Left lobe of liver (tissue), 2 donors: ENCODE data around the gene WDR33. TPM values are rescaled to one million over a fixed set of nuclear protein-coding genes. Genes with fewer than 3 reads are reported as not detected.

Experiments
- ATAC-seq: fragments of 200-7000 bp; cut with Tn5 transposase; one replicate; pipeline ENCODE4 v1.9.1; 2020; ENCODE audit warnings: mild to moderate bottlenecking, moderate library complexity
- DNase-seq: peaks from one replicate; pipeline ENCODE4 v3.0.0-alpha.2; 2020; ENCODE audit warnings: low spot score
- total RNA-seq: library from RNA; stranded (reverse); gene quantifications from one replicate; pipeline ENCODE4 v1.2.1, GENCODE V29; 2021
- donor health status: DM: no; HTN: no; CAD: no; lungs with moderate emphysema.
- donor health status: DM: no; HTN: yes; CAD: no.

WDR33 gene
- total RNA-seq, 1 donor from 2014 or later = 28.8 TPM

GRCh38 chr2:127675331-127676261 is 135.4 kb downstream of the WDR33 start, which contains the start of gene LIMS2:
Gene LIMS2, minus strand, starts transcription at chr2:127675530. Its CDS starts 506 bp downstream, at chr2:127675024.
- peak; percentile 72 for DNase-seq

GRCh38 chr2:127674241-127675209 is 136.4 kb downstream of the WDR33 start:
- peak; percentile 64 for ATAC-seq
- DNase-seq = no peak

More at GRCh38 chr2:127675331-127676261, 135.4 kb downstream of the WDR33 start, which contains the start of gene LIMS2:
- ATAC-seq = peak; percentile 87

- ATAC-seq (no peak), DNase-seq (no peak)
Observed at GRCh38 chr2:127673291-127674069, 137.5 kb downstream of the WDR33 start.

- no peak for ATAC-seq
Observed at GRCh38 chr2:127672341-127673224, 138.4 kb downstream of the WDR33 start.

GRCh38 chr2:127671557-127672302 is 139.2 kb downstream of the WDR33 start:
- DNase-seq (no peak), ATAC-seq (no peak)

More at GRCh38 chr2:127672341-127673224, 138.4 kb downstream of the WDR33 start:
- DNase-seq = no peak

- no peak for ATAC-seq
- DNase-seq = no peak
Observed at GRCh38 chr2:127670957-127671290, 140.0 kb downstream of the WDR33 start.

GRCh38 chr2:127670055-127670956 is 140.7 kb downstream of the WDR33 start:
- DNase-seq (no peak), ATAC-seq (no peak)

- ATAC-seq = no peak
Observed at GRCh38 chr2:127669056-127669455, 141.9 kb downstream of the WDR33 start.

GRCh38 chr2:127665267-127665893 is 145.6 kb downstream of the WDR33 start:
- ATAC-seq (peak; percentile 63), DNase-seq (peak; percentile 67)

More at GRCh38 chr2:127669056-127669455, 141.9 kb downstream of the WDR33 start:
- no peak for DNase-seq

GRCh38 chr2:127664895-127665225 is 146.1 kb downstream of the WDR33 start:
- peak; percentile 6 for ATAC-seq

GRCh38 chr2:127664065-127664894 is 146.7 kb downstream of the WDR33 start:
- peak; percentile 72 for ATAC-seq
- DNase-seq = peak; percentile 79

More at GRCh38 chr2:127664895-127665225, 146.1 kb downstream of the WDR33 start:
- no peak for DNase-seq

- DNase-seq = peak; percentile 44
- ATAC-seq = no peak
Observed at GRCh38 chr2:127663566-127664064, 147.4 kb downstream of the WDR33 start.

- DNase-seq (peak; percentile 45), ATAC-seq (peak; percentile 1)
Observed at GRCh38 chr2:127662937-127663565, 147.9 kb downstream of the WDR33 start.

- no peak for ATAC-seq
- peak; percentile 45 for DNase-seq
Observed at GRCh38 chr2:127661949-127662510, 148.9 kb downstream of the WDR33 start.

- DNase-seq = no peak
- no peak for ATAC-seq
Observed at GRCh38 chr2:127661072-127661649, 149.8 kb downstream of the WDR33 start.
